GM18498 (cell line): ENCODE results near the gene PIK3R5.
A peak's percentile ranks its signal among the peaks of the same experiment; 100 is the strongest.
"Not testable (repeated sequence)": the region's sequence is repeated elsewhere in the genome, so short reads cannot be mapped to it uniquely, and the experiment has no call there.

Experiments
- ATAC-seq: cut with Tn5 transposase; IDR thresholded peaks from one replicate; pipeline ENCODE4 v1.9.1; 2021; ENCODE audit warnings: mild to moderate bottlenecking, moderate library complexity; ENCODE audit not compliant: unreplicated experiment

The PIK3R5 gene

DNA sequence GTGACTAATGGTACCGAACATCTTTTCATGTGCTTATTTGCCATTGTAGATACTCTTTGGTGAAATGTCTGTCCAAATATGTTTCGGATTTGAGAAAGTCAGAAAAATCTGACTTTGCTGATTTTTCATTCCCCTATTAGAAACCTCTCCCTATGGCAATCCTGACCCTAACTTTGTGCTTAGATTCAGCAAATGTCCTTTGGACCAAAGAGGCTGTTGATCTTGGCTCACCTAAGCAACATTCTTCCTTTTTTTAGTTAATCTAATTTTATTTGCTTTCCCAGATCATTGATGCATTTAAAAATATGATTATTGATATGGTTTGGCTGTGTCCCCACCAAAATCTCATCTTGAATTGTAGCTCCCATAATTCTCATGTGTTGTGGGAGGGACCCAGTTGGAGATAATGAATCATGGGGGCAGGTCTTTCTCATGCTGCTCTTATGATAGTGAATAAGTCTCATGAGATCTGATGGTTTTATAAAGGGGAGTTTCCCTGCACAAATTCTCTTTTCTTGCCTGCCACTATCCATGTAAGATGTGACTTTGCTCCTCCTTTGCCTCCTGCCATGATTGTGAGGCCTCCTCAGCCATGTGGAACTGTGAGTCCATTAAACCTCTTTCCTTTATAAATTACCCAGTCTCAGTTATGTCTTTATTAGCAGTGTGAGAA is 22.9 kb upstream of the PIK3R5 start:
- ATAC-seq = not testable (repeated sequence)

DNA sequence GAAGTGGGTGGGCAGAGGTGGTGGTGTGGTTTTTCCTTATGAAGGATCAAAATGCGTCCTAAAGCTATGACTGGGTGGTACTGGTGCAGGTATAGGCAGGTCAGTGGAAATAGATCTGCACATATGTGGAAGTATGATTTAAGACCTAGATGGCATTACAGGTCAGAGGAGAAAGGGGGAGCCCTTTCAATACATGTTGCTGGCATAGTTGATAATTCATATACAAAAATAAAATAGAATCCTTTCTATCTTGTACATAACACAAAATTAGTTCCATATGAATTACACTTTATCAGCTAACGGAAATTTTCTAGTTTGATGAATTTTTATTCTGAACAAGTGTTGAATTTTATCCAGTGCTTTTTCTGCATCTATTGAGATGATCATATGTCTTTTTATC is 20.8 kb upstream of the PIK3R5 start:
- no peak for ATAC-seq

DNA sequence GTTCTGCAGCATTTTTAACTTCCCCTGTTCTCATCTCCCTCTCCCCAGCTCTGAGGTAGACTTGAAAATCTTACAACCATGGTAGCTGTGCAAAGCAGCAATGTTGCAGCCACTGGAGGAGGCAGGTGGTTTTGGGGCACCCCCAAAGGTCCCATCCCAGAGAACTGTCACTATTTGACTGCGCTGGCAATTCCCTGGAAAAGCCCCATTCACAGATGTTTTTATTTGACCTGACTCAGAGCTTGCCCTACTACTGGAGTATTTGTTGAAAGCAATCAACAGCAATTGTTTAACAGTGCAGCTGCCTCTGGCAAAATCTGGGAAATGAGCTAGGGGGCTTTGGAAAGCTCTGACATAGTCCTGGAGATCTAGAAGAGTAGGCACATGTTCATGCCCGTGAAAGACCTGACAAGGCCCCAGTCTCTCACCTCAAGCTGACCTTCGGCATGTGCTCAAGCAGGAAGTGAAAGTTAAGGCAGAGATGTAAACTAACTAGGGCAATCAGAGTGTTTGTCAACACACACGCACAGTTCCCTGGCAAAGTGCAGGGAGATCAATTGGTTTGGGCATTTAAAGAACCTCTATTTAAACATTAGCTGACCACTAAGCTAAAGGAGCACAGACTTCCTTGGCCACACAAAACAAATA is 19.7 kb upstream of the PIK3R5 start:
- ATAC-seq = no peak

DNA sequence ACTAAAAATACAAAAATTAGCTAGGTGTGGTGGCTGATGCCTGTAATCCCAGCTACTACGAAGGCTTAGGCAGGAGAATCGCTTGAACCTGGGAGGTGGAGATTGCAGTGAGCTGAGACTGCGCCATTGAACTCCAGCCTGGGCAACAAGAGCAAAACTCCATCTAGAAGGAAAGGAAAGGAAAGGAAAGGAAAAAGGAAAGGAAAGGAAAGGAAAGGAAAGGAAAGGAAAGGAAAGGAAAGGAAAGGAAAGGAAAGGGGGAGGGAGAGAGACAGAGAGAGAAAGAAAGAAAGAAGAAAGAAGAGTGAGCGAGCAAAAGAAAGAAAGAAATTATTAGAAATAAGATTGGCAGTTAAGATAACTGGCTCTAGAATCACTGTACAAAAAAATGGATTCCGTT is 18.7 kb upstream of the PIK3R5 start:
- not testable (repeated sequence) for ATAC-seq

DNA sequence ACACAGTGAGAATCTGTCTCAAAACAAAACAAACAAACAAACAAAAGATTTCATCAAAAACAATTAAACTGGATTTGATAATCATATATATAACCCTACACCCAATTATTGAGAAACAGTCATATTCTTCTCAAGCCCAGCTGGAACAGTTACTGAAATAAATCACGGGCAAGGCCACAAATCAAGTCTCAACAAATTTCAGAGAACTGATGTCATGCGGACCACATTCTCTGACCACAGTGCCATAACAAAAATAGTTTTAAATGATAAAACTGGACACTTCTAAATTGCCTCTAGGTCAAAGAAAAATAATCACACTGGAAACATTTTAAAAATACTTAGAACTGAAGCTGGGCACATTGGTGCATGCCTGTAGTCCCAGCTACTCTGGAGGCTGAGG is 15.9 kb upstream of the PIK3R5 start:
- ATAC-seq = no peak

DNA sequence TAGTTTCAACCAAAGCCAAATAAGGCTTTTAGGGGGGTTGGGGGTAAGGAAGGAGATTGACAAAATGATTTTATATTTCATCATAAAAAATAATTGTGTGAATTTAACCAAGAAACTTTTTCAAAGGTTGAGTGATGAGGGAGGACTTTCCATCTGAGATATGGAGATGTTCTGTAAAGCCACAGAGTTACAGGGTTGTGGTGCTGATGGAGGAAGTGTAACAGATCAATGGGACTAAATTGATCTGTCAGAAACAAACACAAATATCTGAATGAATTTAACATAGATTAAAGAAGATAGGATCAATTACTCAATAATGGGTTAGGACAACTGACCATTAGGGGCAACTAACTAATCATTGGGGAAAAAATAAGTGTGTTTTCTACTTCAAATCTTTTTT is 14.2 kb upstream of the PIK3R5 start:
- ATAC-seq = no peak

DNA sequence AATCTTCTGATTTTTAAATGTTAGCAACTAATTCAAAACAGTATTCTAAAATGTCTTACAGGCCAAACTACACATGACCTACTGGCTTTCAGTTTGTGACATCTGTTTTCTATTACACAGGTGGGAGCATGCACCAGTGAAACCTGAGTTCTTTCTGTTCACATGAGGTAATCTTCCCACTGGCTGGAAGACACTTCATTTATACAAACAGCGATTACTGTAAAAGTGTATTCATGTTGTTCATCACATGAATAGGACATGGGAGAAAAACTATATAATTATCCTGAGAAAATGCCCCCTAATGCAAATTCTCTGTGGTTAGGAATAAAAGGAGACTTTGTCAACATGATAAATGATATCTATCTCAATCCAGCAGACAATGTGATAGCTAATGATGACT is 11.1 kb upstream of the PIK3R5 start:
- no peak for ATAC-seq

DNA sequence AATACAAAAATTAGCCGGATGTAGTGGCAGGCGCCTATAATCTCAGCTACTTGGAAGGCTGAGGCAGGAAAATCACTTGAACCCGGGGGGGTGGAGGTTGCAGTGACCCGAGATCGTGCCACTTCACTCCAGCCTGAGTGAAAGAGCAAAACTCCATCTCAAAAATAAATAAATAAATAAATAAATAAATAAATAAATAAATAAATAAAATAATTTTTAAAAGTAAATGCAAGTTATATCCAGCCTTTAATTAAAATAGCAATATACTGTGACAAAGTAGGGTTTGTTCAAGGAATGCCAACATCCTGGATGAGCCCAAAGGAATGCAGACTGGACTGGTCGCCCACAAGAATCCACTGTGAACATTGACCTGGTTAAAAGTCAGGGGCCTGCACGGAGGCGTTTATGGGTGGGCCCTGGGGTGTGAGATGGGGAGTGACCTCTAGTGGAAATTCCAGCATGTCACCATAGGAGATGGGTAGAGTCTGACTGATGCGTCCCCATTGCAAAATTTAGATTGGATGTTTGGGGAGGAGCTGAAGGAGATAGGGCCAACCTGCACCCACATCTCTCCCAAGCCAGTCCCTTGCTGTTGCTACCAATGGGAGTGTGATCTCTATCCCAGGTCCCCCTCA is 9.7 kb upstream of the PIK3R5 start:
- ATAC-seq = no peak

DNA sequence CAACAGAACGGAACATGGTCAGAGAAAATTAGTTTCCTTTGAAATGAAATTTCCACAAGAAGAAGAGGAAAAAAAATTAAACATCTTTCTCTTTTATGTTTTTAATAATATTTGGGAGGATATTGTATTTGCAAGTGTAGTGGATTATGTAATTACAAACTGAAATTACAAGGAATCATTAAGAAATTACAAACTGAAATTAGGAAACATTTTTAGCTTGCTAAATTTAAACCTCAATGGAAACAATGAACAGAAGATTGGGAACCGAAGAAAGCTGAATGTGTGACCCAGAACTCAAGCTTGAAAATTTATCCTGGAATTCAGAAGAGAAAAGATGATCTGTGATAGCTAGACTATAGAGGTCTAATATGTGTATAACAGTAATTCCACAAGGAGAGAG is 4.4 kb upstream of the PIK3R5 start:
- ATAC-seq = no peak

DNA sequence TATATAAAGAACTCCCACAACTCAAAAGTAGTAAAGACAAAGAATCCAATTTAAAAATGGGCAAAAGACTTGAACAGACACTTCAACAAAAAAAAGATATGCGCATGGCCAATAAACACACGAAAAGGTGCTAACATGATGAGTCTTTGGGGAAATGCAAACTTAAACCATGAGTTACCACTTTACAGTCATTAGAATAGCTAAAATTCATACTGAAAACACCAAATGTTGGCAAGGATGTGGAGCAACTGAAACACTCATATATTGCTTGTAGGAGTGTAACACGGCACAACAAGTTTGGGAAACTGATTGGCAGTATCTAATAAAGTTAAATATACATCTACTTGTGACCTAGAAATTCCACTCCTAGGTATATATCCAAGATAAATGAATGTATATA is 3.0 kb upstream of the PIK3R5 start:
- ATAC-seq = no peak

DNA sequence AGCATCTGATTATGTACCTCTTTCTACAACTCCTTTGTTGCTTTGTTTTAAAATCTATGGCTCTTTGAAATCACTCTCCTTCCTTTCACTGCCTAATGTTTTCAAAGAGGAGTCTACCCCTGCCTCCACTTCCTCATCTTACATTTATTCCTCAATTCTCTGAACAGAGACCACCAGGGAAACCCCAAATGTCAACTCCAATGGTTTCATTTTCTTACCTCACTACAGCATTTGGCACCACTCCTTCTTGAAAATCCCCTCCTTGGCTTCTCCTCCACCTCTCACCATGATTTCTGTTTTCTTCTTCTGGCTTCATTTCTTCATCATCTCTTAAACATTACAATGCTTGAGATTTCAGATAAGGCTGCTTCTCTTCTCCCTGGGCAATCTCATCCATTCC is 2.4 kb upstream of the PIK3R5 start:
- no peak for ATAC-seq

DNA sequence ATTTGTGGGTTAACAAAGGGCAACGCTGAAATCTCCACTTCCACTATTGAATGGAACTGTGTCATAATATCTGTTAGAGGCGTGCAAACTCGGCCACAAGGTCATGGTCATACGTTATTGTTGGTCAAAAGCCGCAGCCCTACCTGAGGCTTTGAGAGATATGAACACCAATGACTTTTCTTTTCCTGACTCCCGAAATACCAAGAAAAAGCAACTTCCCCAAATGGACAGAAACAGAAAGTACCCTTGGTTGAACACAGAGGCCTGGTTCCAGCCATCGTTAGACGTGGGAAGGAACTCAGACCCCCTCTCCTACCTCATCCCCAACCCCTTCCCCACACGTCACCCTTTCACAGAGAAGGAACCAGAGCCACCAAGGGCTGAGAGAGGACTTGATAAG is 1.4 kb upstream of the PIK3R5 start:
- no peak for ATAC-seq

DNA sequence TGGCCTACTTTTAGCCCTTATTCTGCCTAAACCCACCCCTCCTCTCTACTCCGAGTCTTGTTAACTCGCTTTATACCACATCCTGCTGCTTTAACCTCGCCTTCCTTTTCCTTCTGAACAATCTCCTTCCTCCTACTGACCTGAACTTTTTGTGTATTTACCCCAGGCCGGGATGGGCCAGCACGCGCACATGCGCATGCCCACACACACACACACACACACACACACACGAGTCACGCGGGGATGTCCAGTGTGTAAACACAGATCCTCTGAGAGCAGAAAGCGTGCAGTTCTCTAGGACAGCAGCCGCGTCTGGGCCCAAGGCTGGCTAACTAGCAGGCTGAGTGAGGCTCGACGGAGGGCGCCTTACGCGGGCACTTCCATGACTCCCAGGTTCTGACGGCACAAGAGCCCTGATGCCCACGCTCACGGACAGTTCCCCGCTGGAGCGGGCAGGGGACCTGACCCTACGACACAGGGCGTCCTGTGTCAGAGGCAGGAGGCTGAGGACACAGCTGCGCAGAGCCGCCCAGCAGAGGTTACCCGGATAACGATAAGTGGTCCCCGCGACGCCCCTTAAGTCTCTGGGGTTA is 610 bp downstream of the PIK3R5 start:
- peak; percentile 21 for ATAC-seq

DNA sequence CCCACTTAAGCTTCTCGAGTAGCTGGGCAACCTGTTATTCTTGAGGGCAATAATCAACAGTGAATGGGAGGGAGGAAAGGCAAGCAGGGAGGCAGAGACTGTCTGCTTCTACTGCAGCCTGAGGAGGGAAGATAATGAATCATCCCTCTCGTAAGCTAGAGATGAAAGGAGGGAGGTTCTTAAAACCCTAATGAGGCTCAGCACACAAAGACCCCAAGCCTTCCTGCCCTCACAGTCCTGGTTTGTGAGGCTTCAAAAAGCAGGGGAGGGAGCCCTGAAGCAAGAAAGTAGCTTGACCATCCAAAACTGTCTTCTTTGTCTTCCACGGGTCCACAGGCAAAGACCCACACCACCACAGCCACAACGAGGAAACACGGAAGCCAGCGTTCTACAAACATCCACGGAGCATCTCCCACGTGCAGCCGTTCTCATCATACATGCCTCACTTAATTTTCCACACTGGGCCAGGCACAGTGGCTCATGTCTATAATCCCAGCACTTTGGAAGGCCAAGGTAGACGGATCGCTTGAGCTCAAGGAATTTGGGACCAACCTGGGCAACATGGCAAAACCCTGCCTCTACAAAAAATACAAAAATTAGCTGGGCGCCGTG is 1.8 kb downstream of the PIK3R5 start:
- ATAC-seq = no peak

DNA sequence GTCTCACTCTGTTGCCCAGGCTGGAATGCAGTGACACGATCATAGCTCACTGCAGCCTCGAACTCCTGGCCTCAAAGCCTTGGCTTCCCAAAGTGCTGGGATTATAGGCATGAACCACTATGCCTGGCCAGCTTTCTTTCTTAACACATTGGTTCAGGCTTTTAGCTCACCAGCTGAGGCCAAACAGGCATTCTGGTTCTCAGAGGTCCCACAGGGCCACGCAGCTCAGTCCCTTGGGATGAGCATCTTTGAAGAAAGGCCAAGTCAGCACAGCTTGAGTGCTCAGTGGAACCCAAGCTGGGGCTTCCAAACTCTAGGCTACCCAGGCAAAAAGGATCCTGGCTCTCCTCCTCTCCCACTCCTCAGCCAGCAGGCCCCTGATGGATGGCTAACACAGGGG is 2.5 kb downstream of the PIK3R5 start:
- no peak for ATAC-seq

DNA sequence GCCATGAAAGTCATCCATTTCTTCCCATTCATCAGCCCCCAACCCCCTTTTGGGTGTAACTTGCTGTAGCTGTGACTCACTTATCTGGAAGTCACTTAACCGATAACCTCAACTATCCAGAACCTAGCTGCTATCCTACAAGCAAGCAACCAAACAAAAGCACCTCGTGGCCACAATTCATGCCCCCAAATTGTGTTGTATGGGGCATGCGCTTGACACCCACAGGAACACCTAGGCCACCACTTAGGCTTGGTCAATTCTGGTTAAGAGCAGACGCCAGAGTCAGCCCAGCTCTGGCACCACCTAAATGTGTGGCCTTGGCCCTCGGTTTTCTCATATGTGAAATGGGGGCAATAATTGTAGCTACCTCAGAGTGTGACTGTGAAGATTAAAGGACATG is 3.7 kb downstream of the PIK3R5 start:
- no peak for ATAC-seq

DNA sequence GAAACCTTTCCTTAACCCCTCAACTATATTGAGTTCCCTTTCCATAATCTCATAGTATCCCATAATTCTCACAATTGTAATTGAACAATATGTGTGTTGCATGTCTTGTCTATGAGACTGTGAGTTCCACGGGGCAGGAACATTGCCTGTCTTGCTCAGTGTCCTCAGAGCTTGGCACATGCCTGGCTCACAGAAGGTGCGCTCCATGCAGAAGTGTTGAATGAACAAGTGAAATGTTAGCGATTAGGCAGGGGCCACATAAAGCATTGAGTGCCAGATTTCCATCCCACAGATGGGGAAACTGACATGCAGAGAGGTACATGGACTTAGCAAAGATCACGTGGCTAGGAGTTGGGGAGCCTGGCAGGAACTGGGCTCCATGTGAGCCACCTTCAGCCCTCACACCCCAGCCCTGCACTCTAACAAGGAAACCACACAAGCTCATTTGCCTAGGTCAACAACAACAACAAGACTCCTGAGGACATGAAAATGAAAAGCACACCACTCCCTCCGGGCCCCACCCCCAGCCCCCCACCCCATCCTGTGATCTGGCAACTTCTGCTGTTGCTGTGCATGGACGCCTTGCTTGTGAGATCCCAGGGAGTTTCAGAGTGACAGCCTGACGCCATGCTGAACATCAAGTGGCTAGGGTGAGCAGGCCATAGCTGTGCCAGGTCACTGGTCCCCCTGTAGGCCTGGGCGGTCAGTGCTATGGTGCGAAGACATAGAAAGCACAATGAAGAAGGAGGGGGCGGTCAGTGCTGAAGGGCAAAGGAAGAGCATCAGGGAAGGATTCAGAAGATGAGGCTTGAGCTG is 5.0 kb downstream of the PIK3R5 start:
- no peak for ATAC-seq

DNA sequence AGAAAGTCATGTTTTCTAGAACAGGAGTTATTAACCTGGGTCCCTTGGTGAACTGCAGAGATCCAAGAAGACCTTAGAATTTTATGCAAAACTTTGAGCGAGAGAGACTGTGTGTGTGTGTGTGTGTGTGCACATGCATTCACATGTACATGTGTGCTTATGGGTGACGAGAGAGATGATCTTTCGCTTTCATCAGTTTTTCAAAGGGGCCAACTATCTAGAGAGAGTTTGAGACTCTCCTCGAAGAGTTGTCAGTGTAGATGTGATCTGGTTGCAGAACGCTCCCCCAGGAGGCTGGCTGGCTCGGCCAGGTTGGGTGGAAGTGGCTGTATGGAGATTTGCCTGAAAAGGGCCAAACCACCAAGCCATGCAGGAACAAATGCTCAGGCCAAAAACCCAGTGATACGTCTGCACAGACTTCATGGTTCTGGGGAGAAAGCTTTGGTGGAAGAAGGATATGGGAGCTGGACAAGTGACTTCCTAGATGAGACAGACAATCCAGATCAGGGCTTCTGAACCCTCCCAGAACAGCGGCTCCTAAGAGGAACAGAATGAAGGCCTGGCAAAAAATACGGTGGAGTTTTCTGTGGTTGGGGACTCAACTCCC is 6.1 kb downstream of the PIK3R5 start:
- no peak for ATAC-seq

DNA sequence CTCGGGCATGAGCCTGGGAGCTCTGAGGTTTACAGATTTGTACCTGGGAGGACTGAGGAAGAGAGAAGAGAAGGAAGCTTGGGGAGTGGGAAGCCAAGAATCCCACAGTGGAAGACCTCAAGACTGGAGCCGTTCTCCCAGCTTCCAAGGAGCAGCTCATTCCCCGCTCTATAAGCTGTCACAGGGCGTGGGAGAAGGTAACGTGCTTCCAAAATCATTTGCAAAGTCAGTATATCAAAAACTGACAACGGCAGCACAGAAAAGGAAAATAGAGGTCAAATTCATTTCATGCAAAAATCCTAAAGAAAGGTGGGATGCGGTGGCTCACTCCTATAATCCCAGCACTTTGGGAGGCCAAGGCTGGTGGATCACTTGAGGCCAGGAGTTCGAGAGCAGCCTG is 7.8 kb downstream of the PIK3R5 start:
- ATAC-seq = no peak

DNA sequence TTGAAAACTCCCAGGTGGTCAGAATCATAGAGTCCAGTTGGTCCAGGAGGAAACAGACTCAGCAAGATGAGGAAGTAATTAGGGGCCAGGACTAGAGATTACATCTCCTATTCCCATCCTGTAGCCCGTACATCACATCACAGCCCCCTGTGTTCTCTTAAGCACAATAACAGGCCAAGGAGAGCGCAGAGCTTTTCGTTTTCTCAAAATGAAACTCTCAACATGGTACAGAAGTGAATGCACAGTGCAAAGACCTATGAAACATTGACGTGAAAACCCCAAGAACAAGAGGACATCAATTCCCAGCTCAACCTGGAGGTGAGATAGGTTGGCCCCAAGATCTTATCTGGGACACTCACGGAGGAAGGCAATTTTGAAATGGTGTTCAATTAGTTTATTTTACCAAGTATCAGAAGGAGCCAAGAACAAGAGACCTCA is 9.0 kb downstream of the PIK3R5 start:
- ATAC-seq = no peak
